C4-2B (cell line): ENCODE measurements around the gene SPRED3.

ENCODE experiments used
- ZFX ChIP-seq: fragments of 450-650 bp; IDR thresholded peaks from 2 replicates; pipeline ENCODE4 v1.6.1; 2017
- TF ChIP-seq, protein P1 (sequence below): fragments of 450-650 bp; conservative IDR thresholded peaks from 2 replicates; pipeline ENCODE4 v1.5.1; 2017; ENCODE audit warnings: mild to moderate bottlenecking

DNA sequence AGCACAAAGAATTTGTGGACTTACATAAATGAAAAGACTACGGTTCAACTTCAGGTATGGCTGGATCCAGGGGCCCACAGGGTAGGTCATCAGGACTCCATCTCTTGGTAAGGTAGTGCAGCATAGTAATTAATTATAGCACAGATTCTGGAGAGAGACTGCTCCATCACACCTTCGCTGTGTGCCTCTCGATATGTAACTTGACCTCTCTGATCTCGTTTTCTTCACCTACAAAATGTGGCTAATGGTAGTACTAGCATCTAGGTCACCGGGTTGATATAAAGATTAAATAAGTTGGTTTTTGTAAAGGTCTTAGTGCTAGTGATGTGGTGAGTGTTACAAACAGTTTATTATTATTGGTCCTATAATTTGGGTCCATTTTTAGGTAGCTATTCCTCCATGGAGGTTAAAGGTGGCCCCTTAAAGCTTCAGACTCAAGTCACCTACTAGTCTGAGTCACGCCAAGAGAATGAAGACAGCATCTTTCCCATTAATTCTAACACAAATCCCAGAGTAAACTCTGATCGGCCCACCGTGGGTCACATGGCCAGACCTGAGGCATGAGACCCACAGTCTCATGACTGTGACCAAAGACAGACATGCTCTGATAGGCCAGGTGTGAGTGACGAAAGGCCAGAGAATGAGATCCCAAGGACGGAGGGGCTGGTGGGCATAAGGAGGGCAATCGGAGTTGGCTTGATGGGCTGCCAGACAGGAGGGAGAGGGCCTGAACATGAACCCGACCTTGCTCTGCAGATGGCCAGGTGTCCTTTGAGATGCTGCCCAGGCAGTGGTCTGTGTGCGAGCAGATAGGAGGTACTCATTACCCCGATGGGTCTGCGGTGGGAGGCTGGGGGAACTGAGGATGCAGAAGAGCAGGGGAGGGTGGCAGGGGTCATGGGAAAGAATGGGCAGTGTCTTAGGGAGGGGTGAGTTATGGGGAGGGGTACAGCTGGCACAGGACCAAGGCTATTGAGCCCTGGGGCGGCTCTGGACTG lies 32.5 kb upstream of the SPRED3 start:
- TF ChIP-seq, protein P1, sequence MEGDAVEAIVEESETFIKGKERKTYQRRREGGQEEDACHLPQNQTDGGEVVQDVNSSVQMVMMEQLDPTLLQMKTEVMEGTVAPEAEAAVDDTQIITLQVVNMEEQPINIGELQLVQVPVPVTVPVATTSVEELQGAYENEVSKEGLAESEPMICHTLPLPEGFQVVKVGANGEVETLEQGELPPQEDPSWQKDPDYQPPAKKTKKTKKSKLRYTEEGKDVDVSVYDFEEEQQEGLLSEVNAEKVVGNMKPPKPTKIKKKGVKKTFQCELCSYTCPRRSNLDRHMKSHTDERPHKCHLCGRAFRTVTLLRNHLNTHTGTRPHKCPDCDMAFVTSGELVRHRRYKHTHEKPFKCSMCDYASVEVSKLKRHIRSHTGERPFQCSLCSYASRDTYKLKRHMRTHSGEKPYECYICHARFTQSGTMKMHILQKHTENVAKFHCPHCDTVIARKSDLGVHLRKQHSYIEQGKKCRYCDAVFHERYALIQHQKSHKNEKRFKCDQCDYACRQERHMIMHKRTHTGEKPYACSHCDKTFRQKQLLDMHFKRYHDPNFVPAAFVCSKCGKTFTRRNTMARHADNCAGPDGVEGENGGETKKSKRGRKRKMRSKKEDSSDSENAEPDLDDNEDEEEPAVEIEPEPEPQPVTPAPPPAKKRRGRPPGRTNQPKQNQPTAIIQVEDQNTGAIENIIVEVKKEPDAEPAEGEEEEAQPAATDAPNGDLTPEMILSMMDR = no peak
- TF ChIP-seq ZFX = no peak
